Epithelial cell of prostate (primary cell): ENCODE measurements around the gene DRAXIN.

Experiments used
- DNase-seq: peaks from one replicate; pipeline ENCODE4 v3.0.0-alpha.2; 2011; ENCODE audit warnings: low read depth, low spot score
- H3K27ac ChIP-seq: fragments of 450-650 bp; 2 replicates; pipeline ENCODE4 v1.5.1; 2017; ENCODE audit warnings: mild to moderate bottlenecking

The DRAXIN gene

GRCh38 chr1:11752359-11753088 is 61.0 kb downstream of the DRAXIN start:
- no peak for DNase-seq
- H3K27ac ChIP-seq: no peak overlapping the region

GRCh38 chr1:11753555-11754208 is 62.2 kb downstream of the DRAXIN start:
- H3K27ac ChIP-seq: no peak overlapping the region
- DNase-seq: no peak

DNA sequence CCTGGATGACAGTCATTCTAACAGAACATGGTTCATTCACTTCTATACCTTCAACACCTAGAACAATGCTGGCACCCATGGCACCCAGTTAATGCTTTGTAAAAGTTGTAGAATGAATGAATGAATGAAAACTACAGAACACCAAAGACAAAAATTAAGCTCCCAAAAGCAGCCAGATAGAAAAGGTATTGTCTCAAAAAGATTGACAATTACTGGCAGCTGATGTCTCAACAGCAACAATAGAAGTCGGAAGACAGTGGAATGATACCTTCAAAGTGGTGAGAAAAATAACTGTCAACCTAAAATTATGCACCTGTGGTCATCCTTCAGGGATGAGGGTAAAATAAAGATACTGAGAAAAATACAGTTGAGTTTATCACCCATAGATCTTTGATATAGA is 65.5 kb downstream of the DRAXIN start:
- no peak for DNase-seq
- no peak overlapping the region for H3K27ac ChIP-seq

DNA sequence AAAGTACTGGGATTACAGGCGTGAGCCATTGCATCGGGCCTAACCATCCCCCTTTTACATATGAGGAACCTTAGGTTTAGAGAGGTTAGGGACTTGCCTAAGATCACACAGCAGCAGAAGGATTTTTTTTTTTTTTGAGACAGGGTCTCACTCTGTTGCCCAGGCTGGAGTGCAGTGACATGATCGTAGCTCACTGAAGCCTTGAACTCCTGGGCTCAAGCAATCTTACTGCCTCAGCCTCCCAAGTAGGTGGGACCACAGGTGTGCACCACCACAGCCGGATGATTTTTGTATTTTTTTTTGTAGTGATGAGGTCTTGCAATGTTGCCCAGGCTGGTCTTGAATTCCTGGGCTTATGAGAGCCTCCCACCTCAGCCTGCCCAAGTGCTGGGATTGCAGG is 68.3 kb downstream of the DRAXIN start:
- H3K27ac ChIP-seq: no peak overlapping the region
- no peak for DNase-seq

GRCh38 chr1:11761285-11761684 is 69.8 kb downstream of the DRAXIN start:
- H3K27ac ChIP-seq: no peak overlapping the region
- no peak for DNase-seq

DNA sequence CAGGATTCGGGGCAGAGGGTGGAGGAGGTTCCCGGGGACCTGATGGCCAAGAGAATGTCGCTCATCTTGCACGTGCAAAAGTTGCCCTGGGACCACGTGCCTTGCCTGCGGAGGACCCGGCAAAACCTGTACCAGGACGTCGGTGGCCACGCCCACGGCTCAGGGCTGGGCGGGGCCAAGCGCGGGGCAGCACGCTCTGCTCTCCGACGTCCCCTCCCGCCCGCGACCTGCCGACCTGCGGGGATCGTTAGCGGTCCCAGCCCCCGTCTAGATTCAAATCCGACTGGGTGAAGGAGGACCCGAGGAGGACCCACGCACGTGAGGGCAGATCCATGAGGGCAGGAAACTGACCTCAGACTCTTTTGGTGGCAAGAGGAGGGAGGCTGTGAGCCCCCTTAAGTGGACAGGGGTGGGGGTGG is 70.5 kb downstream of the DRAXIN start, which contains the start of gene C1orf167:
Gene C1orf167 (plus strand): TSS at position 206 of the 419 bp plus-strand sequence. CDS start 2,208 bp downstream, outside the sequence.
- DNase-seq: no peak
- H3K27ac ChIP-seq: no peak within 1 kb of the TSS

DNA sequence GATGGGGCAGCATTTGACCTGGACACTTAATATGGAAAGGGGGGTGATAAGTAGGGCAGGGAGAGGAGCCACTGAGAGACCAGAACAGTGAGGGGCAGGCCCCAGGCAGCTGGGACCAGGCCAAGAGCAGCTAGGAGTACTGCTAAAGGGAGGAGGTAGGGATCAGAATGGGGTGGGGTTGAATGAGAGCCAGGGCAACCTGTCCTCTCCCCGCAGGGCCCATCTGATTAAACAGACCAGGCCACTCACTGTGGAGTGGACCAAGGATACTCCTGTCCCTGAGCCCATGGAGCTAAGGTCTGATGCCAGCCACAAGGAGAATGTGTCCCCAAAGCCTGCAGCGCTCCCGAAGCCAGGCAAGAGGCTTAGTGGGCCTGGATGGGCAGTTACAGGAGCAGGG is 72.6 kb downstream of the DRAXIN start:
- no peak overlapping the region for H3K27ac ChIP-seq
- no peak for DNase-seq

- DNase-seq: no peak
- H3K27ac ChIP-seq: no peak overlapping the region
These were observed 73.0 kb downstream of the DRAXIN start for GRCh38 chr1:11764519-11764918.

DNA sequence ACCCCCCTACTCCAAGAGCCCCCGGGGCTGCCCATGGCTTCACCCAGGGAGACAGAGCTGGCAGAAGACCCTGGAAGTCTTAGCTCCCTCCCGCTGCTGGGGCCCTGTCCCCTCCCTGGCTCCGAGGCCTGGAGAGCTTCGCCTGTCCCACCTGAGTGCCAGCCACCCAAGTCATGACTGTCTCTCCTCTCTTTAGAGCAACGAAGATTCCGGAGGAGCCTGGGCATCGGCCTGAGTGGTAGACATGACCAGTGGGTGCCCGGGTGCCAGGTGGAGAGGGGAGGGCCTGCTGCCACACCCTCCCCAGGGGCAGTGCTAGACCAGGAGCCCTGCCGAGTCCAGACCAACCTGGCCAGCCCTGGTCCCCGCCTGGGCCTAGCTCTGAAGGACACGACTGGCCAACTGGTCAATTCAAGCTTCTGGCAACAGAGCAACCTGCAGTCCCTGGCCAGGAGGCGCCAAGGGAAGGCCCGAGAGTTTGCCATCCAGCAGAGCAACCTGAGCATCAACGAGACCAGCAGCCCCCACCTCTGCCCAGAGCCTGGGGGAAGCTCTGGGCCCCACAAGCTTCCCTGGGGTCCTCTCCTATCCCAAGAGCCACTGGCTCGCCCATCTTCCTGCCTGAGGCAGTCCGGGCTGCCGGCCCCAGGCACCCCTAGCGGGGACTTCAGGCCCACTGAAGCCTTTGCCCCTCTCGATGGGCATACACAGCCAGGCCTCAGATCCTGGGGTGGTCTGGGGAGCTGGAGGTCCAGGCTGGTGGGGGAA is 74.3 kb downstream of the DRAXIN start:
- no peak for DNase-seq
- H3K27ac ChIP-seq: no peak overlapping the region

GRCh38 chr1:11766429-11766776 is 74.9 kb downstream of the DRAXIN start:
- DNase-seq: no peak
- no peak overlapping the region for H3K27ac ChIP-seq

GRCh38 chr1:11767922-11768704 is 76.6 kb downstream of the DRAXIN start:
- H3K27ac ChIP-seq: no peak overlapping the region
- no peak for DNase-seq

- no peak for DNase-seq
- H3K27ac ChIP-seq: no peak overlapping the region
These were observed 77.3 kb downstream of the DRAXIN start for GRCh38 chr1:11768821-11769220.

GRCh38 chr1:11769274-11769673 is 77.8 kb downstream of the DRAXIN start:
- H3K27ac ChIP-seq: no peak overlapping the region
- DNase-seq: no peak

- no peak overlapping the region for H3K27ac ChIP-seq
- no peak for DNase-seq
These were observed 78.5 kb downstream of the DRAXIN start for GRCh38 chr1:11770011-11770410.

- H3K27ac ChIP-seq: no peak overlapping the region
- DNase-seq: no peak
These were observed 80.1 kb downstream of the DRAXIN start for GRCh38 chr1:11771481-11772043.

DNA sequence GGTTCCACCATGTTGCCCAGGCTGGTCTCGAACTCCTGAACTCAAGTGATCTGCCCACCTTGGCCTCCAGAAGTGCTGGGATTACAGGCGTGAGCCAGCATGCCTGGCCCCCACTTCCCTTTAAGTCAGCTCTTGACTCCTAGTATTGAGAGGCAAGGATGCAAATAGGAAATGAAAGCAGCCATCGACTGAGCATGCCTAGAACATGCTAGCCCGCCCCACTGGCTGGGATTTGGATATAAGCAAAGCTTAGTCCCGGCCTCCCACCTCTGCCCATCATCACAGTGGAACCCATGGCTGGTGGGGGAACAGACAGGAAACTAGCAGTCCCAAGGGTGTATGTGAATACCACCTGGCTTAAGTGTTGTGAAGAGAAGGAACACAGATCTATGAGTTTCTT is 80.9 kb downstream of the DRAXIN start:
- no peak overlapping the region for H3K27ac ChIP-seq
- DNase-seq: no peak

GRCh38 chr1:11774753-11775152 is 83.2 kb downstream of the DRAXIN start:
- H3K27ac ChIP-seq: no peak overlapping the region
- DNase-seq: no peak
